ENCODE measurements around the gene UBE2E2. TPM values are rescaled to one million over a fixed set of nuclear protein-coding genes. Genes with fewer than 3 reads are reported as not detected.

UBE2E2 gene
- total and polyA plus RNA-seq, 2 of the 13 experiments (the other 11 are each of a cell fraction or from before 2014, with no cell fraction given): 0.77 to 1.5 TPM

- FAIRE-seq (no peak), DNase-seq (ENCODE audit: low spot score) (no peak), ATAC-seq (no peak)
- in situ Hi-C loops (cut with HindIII; ENCODE audit: extremely low pct_ligation_motif_present, low pct_unique_long_range_greater_than_20kb): no loop called here
- Histone ChIP-seq H2AFZ (ENCODE audit: low read length) (no peak overlapping the region), H3K9ac (ENCODE audit: insufficient read depth, low read depth, low read length) (no peak overlapping the region), H3K4me3 (replicated peaks in 1 of 3; ENCODE audit: insufficient read depth in 1 of 3, low read depth in 2 of 3, low read length in 3 of 3) (no peak overlapping the region), H4K20me1 (ENCODE audit: insufficient read depth, low read length) (no peaks in the 10 kb centered on the region), H3K9me3 (ENCODE audit: low read length) (no peaks in the 10 kb centered on the region), H3K36me3 (replicated peaks in 1 of 2; ENCODE audit: control insufficient read depth in 1 of 2, insufficient read depth in 2 of 2, low read length in 2 of 2) (no peaks in the 10 kb centered on the region), H3K27ac (ENCODE audit: extremely low read length, insufficient read depth, low read length) (no peak overlapping the region), H3K4me2 (ENCODE audit: low read depth, low read length) (no peak overlapping the region), H3K79me2 (ENCODE audit: insufficient read depth, low read length) (no peaks in the 10 kb centered on the region), H3K4me1 (ENCODE audit: insufficient read depth, low read length) (no peaks in the 10 kb centered on the region), H3K27me3 (ENCODE audit: control insufficient read depth in 1 of 2, insufficient read depth in 2 of 2, low read length in 2 of 2) (no peaks in the 10 kb centered on the region)
- ChIA-PET CTCF (ENCODE audit: low intra/inter-chr PET ratio, low total read pairs) (no interaction called here), POLR2A (no interaction called here)
- BruUV-seq (replicated peaks): no TSS peak
- intact Hi-C loops (cut with micrococcal nuclease; ENCODE audit: unreplicated experiment): no loop called here
- TF ChIP-seq ZNF784 (CRISPR knock-in tag; IDR thresholded peaks at IDR 0.05; ENCODE audit: borderline replicate concordance) (no peak), MXI1 (IDR thresholded peaks at IDR 0.05; ENCODE audit: borderline replicate concordance, low read depth, low read length) (no peak), RXRB (CRISPR knock-in tag; IDR thresholded peaks at IDR 0.05; ENCODE audit: borderline replicate concordance) (no peak), NFE2L2 (IDR thresholded peaks at IDR 0.05; ENCODE audit: low read length) (no peak), ZNF24 (IDR thresholded peaks at IDR 0.05) (no peak), ZSCAN25 (CRISPR knock-in tag; IDR thresholded peaks at IDR 0.05) (no peak), MAFG (CRISPR knock-in tag; IDR thresholded peaks at IDR 0.05) (no peak), ZNF639 (CRISPR knock-in tag; conservative IDR thresholded peaks at IDR 0.05) (no peak), HNF4G (IDR thresholded peaks at IDR 0.05; ENCODE audit: borderline replicate concordance, low read depth, low read length) (no peak), HNF4G (CRISPR knock-in tag; IDR thresholded peaks at IDR 0.05; ENCODE audit: borderline replicate concordance, low read depth) (no peak)
- WGBS (ENCODE audit: low lambda C conversion rate): 61% methylated on average over 2 of the region's 2 CpGs
Observed at GRCh38 chr3:23430781-23431398, 227.8 kb downstream of the UBE2E2 start.

Data from HepG2 (cell line).